GM18870 (cell line): ENCODE data around the gene DCAF4L1.

ENCODE experiments used
- ATAC-seq: cut with Tn5 transposase; IDR thresholded peaks from one replicate; pipeline ENCODE4 v1.9.1; 2021; ENCODE audit warnings: moderate library complexity; ENCODE audit not compliant: unreplicated experiment

DCAF4L1 gene, protein sequence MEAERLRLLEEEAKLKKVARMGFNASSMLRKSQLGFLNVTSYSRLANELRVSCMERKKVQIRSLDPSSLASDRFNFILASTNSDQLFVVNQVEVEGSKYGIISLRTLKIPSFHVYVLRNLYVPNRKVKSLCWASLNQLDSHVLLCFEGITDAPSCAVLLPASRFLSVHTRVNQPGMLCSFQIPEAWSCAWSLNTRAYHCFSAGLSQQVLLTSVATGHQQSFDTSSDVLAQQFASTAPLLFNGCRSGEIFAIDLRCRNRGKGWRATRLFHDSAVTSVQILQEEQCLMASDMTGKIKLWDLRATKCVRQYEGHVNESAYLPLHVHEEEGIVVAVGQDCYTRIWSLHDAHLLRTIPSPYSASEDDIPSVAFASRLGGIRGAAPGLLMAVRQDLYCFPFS

GRCh38 chr4:41981456-41981855 lies at the start of gene DCAF4L1:
Gene DCAF4L1 (plus strand): TSS chr4:41981756. CDS start chr4:41981793, 37 bp downstream.
- no peak for ATAC-seq

DNA sequence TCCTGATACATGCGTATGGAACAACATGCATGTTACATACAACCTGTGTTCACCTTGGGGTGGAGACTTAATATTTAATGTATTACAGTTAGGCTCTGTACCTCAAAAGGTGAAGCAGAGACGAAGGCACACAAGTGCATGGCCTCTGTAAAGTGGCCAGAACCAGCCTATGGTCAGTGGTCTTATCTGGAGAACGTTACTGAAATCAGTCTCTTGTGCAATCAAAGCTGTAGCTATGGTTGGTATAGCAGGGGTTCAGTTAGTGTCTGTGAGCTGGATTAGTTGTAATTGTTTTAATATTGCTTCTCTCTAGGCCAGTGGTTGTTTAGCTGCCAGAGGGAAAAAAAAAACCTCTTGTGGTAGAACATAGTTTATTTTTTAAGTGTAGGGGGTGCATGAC lies 48.6 kb upstream of the DCAF4L1 start:
- no peak for ATAC-seq

DNA sequence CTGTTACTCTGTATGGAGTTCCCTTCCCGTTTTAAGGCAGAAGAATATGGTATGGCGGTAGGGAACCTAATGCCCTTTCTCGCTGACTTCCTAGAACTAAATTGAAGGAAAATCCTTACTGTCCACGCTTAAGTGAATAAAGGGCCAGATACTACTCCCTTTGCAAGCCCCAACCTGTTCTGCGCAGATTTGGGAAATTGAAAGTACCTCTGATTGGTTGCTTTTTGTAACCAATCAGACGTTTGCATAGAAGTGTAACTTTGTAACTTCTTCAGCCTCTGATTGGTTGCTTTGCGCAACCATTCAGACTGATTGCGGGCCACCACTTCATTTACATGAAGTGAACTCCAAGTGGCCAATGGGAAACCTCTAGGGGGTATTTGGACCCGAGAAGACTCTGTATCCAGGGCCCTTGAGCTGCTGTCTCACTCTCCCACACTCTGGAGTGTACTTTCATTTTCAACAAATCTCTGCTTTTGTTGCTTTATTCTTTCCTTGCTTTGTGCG lies 47.5 kb upstream of the DCAF4L1 start:
- no peak for ATAC-seq

DNA sequence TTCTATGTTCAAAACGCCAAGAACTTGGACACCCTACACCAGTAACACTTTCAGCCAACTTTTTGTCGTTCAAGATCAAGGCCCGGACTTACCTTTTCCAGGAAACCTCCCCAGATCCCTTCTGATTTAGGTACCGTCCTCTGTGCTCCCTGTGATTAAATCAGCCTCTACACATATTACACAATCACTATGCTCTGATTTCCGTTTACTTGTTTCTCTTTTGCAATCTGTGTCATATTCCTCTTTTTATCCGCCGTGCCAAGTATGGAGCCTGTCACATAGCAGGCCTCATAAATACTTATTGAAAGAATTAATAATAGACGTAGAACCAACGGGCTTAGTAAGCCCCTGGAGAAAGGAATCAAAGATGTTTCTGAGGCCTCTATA lies 47.0 kb upstream of the DCAF4L1 start:
- ATAC-seq, result no peak

DNA sequence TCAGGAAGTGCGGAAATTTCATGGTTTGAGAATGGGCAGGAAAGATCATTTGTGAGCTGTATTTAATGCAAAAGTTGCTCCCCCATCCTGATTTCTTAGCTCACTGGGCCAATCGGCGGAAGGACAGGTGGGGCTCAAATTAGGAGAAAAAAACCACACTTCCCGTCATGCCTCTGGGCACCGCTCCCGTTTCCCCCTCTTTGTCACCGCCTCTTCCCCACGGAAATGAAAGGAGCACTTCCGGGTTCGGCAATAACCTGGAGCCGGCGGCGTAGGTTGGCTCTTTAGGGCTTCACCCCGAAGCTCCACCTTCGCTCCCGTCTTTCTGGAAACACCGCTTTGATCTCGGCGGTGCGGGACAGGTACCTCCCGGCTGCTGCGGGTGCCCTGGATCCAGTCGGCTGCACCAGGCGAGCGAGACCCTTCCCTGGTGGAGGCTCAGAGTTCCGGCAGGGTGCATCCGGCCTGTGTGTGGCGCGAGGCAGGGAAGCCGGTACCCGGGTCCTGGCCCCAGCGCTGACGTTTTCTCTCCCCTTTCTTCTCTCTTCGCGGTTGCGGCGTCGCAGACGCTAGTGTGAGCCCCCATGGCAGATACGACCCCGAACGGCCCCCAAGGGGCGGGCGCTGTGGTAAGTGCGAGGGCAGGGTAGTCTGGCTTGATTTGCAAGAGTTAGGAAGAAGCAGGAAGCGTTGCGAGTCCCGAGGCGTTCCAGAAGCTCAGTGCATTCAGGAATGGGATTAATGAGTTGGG lies 46.5 kb upstream of the DCAF4L1 start, which contains the start of gene TMEM33:
Gene TMEM33 (plus strand): TSS at position 529 of the 751 bp plus-strand sequence. CDS start 56 bp downstream, at position 585.
- ATAC-seq, result peak; percentile 89

DNA sequence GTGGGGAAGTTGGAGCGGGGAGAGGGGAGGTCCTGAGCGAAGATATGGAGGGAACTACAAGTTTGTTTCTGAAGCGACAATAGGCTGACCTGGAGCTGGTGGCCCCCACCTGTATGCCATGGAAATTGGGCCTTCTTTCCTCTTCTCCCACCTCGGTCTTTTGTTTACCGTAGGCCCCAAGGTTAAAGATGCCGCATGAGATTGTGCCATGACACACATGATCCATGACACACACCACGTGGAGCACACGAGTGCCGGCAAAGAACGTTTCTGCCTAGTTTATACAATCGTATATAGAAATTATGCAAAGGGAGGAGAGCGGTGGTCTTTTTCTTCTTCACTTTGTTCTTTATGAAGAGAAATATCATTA lies 45.9 kb upstream of the DCAF4L1 start:
- ATAC-seq, result no peak

GRCh38 chr4:41939016-41939626 lies 42.4 kb upstream of the DCAF4L1 start:
- ATAC-seq, result no peak

DNA sequence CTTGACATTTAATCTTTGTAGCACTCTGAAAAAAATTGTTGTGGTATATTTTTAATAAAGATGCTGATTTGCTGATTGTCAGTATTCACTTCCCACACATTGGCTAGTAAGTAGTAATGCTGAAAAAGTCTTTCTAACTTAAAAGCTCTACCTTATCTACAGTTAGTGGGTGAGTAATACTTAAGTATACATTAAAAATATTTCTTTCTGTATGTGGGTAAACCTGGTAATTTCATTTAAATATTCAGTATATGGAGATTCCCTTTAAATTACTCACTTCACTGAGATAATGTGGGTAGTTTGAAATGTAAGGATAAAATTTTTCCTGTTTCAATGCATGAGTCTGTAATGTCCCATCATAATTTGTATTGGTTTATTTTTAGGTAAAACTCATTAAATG lies 40.7 kb upstream of the DCAF4L1 start:
- no peak for ATAC-seq

DNA sequence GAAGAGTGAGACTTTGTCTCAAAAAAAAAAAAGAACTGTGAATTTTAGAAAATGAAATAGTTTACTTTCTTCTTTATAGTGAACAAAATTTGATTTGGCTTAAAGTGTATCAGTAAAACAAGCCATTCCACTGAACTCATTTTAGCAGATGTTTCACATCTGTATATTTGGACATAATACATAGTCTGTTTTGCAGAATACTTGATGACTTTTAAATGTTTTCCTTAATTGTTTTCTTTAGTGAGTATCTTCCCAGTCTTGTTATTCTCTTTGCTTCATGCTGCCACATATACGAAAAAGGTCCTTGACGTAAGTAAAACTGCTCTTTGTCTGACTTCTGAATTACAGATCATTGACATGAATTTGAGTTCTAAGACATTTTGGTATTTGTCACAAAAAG lies 38.0 kb upstream of the DCAF4L1 start:
- ATAC-seq, result no peak

DNA sequence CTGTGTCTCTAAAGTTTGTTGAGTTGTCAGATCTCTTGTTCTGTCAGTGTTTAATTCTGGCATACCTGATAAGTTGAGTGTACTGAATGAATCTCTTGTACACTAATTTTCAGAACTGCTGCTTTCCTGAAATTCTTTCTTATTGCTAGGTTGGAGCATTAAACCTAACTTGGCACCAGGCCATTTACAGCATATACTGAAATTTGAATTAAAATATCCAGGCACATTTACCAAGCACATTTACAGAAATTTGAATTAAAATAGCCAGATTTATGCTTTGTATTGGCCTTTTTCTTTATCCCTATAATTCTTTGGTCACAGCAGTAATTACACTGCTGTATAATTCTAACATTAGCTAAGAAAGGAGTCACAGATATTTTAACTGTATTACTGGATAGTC lies 37.5 kb upstream of the DCAF4L1 start:
- no peak for ATAC-seq

GRCh38 chr4:41949531-41949930 lies 32.0 kb upstream of the DCAF4L1 start:
- ATAC-seq, result no peak

GRCh38 chr4:41957634-41958033 lies 23.9 kb upstream of the DCAF4L1 start:
- no peak for ATAC-seq

GRCh38 chr4:41963105-41963504 lies 18.5 kb upstream of the DCAF4L1 start:
- ATAC-seq, result no peak

DNA sequence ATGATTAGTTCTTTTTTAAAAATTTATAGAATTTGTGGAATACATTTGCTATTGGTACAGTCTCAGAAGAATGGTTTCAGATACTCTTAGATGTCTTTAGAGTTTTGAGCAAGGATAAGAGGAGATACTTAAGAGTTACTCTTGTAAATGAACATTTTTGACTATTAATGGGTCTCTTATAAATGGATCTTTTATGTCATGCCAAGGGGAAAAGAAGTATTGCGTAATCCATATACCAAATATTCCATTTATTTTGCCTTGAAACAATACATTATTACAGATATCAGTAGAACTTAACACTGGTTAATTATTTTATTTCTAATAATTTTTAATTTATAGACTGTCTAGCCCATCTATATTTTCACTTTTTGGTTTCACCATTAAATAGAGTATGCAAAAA lies 17.2 kb upstream of the DCAF4L1 start:
- no peak for ATAC-seq

DNA sequence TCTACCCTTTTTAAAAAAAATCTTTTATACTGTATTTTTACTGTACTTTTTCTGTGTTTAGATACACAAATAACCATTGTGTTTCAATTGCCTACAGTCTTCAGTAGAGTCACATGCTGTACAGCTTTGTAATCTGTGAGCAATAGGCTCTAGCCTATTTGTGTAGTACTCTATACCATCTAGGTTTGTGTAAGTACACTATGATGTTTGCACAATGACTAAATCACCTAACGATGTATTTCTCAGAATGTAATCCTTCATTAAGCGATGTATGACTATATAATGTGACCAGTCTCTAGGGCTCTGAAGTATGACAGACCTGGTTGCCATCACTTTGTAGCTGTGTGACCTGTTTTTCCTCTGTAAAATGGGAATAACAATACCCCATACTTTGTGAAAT lies 14.2 kb upstream of the DCAF4L1 start:
- ATAC-seq, result no peak

GRCh38 chr4:41969671-41970070 lies 11.9 kb upstream of the DCAF4L1 start:
- no peak for ATAC-seq

DNA sequence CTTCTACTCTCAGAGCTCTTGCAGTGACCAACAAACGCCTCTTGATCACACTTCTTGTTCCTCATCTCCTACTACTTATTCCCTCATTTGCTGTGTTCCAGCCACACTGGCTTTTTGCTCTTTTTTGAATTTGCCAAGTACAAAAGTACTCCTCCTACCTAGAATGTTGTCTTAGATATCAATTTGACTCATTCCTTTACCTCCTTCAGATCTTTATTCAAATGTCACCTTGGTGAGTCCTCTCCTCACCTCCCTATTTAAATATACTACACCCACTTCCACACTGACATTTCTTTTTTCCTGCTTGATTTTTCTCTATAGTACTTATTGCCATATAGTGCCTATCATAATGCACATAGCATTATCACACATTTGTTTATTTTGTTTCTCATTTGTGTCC lies 6.2 kb upstream of the DCAF4L1 start:
- ATAC-seq, result no peak

GRCh38 chr4:41976775-41977516 lies 4.6 kb upstream of the DCAF4L1 start:
- ATAC-seq, result no peak

DNA sequence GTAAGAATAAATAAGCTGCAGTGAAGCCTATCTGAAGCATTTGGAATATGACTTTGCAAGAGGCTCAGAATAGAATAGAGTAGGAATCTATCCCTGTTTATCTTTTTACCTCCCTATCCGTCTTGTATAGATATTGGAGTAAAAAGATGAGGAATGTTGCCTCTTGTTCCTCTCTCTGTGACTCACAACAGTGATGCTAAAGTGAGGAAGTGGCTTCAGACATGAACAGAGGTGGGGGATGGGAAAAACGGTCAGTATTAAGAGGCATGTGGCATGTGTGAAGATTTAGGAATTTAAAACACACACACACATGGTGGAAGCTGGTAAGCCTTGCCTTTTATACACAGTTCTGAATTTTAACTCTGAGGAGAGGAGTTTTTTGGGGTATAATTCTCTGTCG lies 3.8 kb upstream of the DCAF4L1 start:
- ATAC-seq, result no peak

DNA sequence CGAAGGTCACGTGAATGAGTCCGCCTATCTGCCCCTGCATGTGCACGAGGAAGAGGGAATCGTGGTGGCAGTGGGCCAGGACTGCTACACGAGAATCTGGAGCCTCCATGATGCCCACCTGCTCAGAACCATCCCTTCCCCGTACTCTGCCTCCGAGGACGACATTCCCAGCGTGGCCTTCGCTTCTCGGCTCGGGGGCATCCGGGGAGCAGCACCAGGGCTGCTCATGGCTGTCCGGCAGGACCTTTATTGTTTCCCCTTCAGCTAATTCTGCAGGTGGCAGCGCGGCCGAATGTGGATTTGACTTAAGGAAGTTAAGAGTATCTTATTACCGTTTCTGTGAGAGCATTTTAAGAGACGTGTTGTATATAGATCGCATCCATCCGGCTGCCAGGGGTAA lies 1.2 kb downstream of the DCAF4L1 start:
- ATAC-seq, result no peak

GRCh38 chr4:41985151-41985550 lies 3.6 kb downstream of the DCAF4L1 start:
- ATAC-seq, result no peak
